VCaP (cell line): ENCODE results near the gene ZC3H4.

Experiments used
- H3K27ac ChIP-seq: fragments of 450-650 bp; 2 replicates; pipeline ENCODE4 v1.5.1; 2017
- CTCF ChIP-seq: fragments of 450-650 bp; conservative IDR thresholded peaks from 2 replicates; pipeline ENCODE4 v1.5.1; 2017; ENCODE audit warnings: mild to moderate bottlenecking, moderate library complexity

ZC3H4 gene

GRCh38 chr19:47132194-47132852 is 18.7 kb upstream of the ZC3H4 start:
- peak overlapping the region; percentile 91 for H3K27ac ChIP-seq
- TF ChIP-seq CTCF, result no peak

- H3K27ac ChIP-seq, result peak within 1 kb of the TSS; percentile 91
- TF ChIP-seq CTCF, result peak; percentile 73
Observed at GRCh38 chr19:47130589-47131227, 17.1 kb upstream of the ZC3H4 start, which contains the start of gene SAE1. SAE1 (plus strand) TSS chr19:47130835; CDS start chr19:47130931, 96 bp downstream.

- TF ChIP-seq CTCF, result no peak
- peak overlapping the region; percentile 91 for H3K27ac ChIP-seq
Observed at GRCh38 chr19:47130120-47130588, 16.6 kb upstream of the ZC3H4 start.

GRCh38 chr19:47129579-47129978 is 16.0 kb upstream of the ZC3H4 start:
- H3K27ac ChIP-seq, result peak overlapping the region; percentile 91; the same call in 1 of the 2 replicates

GRCh38 chr19:47125669-47125938 is 12.0 kb upstream of the ZC3H4 start:
- no peak overlapping the region for H3K27ac ChIP-seq
- no peak for TF ChIP-seq CTCF

More at GRCh38 chr19:47129579-47129978, 16.0 kb upstream of the ZC3H4 start:
- no peak for TF ChIP-seq CTCF

GRCh38 chr19:47124937-47125668 is 11.5 kb upstream of the ZC3H4 start:
- H3K27ac ChIP-seq, result peak overlapping the region; percentile 45
- peak; percentile 86 for TF ChIP-seq CTCF

GRCh38 chr19:47123406-47123805 is 9.8 kb upstream of the ZC3H4 start:
- TF ChIP-seq CTCF, result no peak
- no peak overlapping the region for H3K27ac ChIP-seq
